Lower leg skin (tissue), 4 donors: ENCODE data around the gene ATOH8. TPM values are rescaled to one million over a fixed set of nuclear protein-coding genes. Genes with fewer than 3 reads are reported as not detected.

Source experiments
- DNase-seq, 2 donors: peaks; one replicate each; pipeline ENCODE4 v3.0.0-alpha.2; 2019; ENCODE audit warnings: low spot score in 2 of 2
- H3K4me3 ChIP-seq: fragments of 200-600 bp; sonication (generic); 2 replicates; pipeline ENCODE4 v1.5.1; 2017; ENCODE audit warnings: mild to moderate bottlenecking, low read depth; ENCODE audit not compliant: poor library complexity, severe bottlenecking
- CTCF ChIP-seq, 3 donors: fragments of 450-650 bp; IDR thresholded peaks; one replicate each; pipeline ENCODE4 v1.5.1; 2016; ENCODE audit warnings: antibody characterized with exemption in 3 of 3, mild to moderate bottlenecking in 3 of 3, moderate library complexity in 2 of 3
- POLR2A ChIP-seq, 2 donors: fragments of 450-650 bp; IDR thresholded peaks; one replicate each; pipeline ENCODE4 v1.6.1; 2016 to 2017; ENCODE audit warnings: antibody characterized with exemption in 2 of 2, mild to moderate bottlenecking in 1 of 2, moderate library complexity in 1 of 2
- WGBS, 2 donors: methylation state at CpG; one replicate each; pipeline ENCODE4 v1.1.5; 2018; 5-methylcytosine and 5-hydroxymethylcytosine counted together
- intact Hi-C: fragments of 100-400 bp; cut with DNase I; formaldehyde crosslinking; loops from one replicate; pipeline ENCODE4 v1.15.0; 2023; ENCODE audit warnings: low total_unique reads
- total RNA-seq, 4 donors: library from RNA; depleted of rRNA; stranded (reverse); fragments of >200 nt; gene quantifications; one replicate each; pipeline ENCODE4 v1.1.0, GENCODE V29; 2016

ATOH8 gene
- total RNA-seq, 4 donors from 2014 or later, result 27.3 to 79.8 (median 33.7) TPM

- TF ChIP-seq POLR2A (IDR thresholded peaks at IDR 0.05) (no peak), CTCF (IDR thresholded peaks at IDR 0.05) (no peak)
- no peak overlapping the region for H3K4me3 ChIP-seq
- WGBS, 2 donors, result 81 to 84% methylated on average over 9 of the region's 9 CpGs
- DNase-seq, result no peak
- intact Hi-C loops, result no loop called here
Observed at GRCh38 chr2:85776672-85777071, 22.9 kb downstream of the ATOH8 start.

- 59 to 66% methylated on average over 8 of the region's 8 CpGs for WGBS, 2 donors
- no peak overlapping the region for H3K4me3 ChIP-seq
- no peak for DNase-seq
- intact Hi-C loops, result no loop called here
- TF ChIP-seq CTCF (IDR thresholded peaks at IDR 0.05) (no peak), POLR2A (IDR thresholded peaks at IDR 0.05) (no peak)
Observed at GRCh38 chr2:85777441-85777861, 23.7 kb downstream of the ATOH8 start.

GRCh38 chr2:85778646-85779379 is 25.0 kb downstream of the ATOH8 start:
- no peak for DNase-seq
- 84 to 88% methylated on average over 16 of the region's 16 CpGs for WGBS, 2 donors
- intact Hi-C loops, result no loop called here
- H3K4me3 ChIP-seq, result no peak overlapping the region
- TF ChIP-seq POLR2A (IDR thresholded peaks at IDR 0.05) (no peak), CTCF (IDR thresholded peaks at IDR 0.05) (no peak)

- H3K4me3 ChIP-seq, result no peak overlapping the region
- TF ChIP-seq CTCF (IDR thresholded peaks at IDR 0.05), result no peak
- TF ChIP-seq POLR2A (IDR thresholded peaks at IDR 0.05), result no peak
- intact Hi-C loops, result no loop called here
- no peak for DNase-seq
- WGBS, 2 donors, result 63 to 76% methylated on average over 11 to 12 of the region's 12 CpGs
Observed at GRCh38 chr2:85779641-85780315, 26.0 kb downstream of the ATOH8 start.

GRCh38 chr2:85780316-85781012 is 26.7 kb downstream of the ATOH8 start:
- H3K4me3 ChIP-seq, result no peak overlapping the region
- intact Hi-C loops, result no loop called here
- no peak for TF ChIP-seq POLR2A (IDR thresholded peaks at IDR 0.05)
- no peak for TF ChIP-seq CTCF (IDR thresholded peaks at IDR 0.05)
- 58 to 68% methylated on average over 14 of the region's 14 CpGs for WGBS, 2 donors
- no peak for DNase-seq
